GM21360 (cell line): ENCODE data around the gene CDC42.

Source experiments
- ATAC-seq: cut with Tn5 transposase; IDR thresholded peaks from one replicate; pipeline ENCODE4 v1.9.1; 2021; ENCODE audit warnings: mild to moderate bottlenecking, moderate library complexity; ENCODE audit not compliant: unreplicated experiment

Gene CDC42

GRCh38 chr1:22124592-22125229 lies 72.2 kb downstream of the CDC42 start:
- ATAC-seq: no peak

DNA sequence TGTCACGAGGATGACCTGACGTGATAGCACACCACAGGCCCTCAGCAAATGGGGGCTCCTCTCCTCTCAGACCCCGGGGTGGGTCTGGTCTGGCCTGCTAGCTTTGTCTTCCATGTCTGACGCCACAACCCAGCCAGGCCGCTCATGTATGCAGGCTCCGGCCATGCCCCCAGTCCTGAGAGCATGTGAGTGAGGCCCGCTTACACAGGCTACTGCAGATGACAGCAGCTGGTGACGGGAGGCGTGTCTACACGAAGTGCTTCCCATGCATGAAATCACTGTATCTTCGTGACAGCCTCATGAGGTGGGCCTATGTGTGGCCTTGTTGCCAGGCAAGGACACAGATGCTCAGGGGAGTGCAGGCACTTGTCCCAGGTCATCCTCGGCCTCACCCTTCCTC lies 74.0 kb downstream of the CDC42 start:
- no peak for ATAC-seq

GRCh38 chr1:22127248-22127647 lies 74.7 kb downstream of the CDC42 start:
- ATAC-seq: no peak

DNA sequence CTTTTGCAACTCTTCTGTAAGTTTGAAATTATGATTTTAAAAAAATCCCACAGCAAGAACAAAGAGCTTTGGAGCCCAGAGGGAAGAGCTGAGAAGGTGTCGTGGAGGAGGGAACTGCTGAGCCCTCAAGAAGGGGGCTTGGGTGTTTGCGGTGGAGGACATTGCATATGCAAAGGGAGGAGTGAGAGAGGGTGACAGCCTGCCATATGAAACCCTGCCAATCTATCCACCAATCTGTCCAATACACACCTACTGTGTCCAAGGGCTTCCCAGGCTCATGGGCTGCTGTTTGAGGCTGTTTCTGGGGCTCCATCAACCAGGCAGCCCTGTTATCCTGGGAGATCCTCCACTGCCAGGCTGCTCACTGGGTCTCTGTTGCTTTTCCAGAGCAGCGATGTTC lies 75.2 kb downstream of the CDC42 start:
- no peak for ATAC-seq

DNA sequence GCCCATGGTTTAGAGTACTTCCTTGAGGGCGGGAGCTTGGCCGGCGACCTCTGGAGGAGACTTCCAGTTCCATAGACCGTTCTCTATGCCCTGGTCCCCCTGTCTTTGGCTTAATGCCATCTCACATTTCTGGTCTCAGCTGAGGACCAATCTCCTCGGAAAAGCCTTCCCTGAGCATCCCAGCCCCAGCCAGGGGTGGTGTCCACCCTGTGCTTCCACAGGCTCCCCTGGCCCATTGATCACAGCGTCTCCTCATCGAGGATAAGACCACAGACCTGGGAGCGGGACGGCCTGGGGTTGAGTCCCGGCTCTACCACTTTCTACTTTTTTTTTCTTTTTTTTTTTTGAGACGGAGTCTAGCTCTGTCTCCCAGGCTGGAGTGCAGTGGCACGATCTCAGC lies 75.9 kb downstream of the CDC42 start:
- ATAC-seq: no peak

GRCh38 chr1:22129501-22130117 lies 77.1 kb downstream of the CDC42 start:
- no peak for ATAC-seq

GRCh38 chr1:22131062-22131461 lies 78.6 kb downstream of the CDC42 start:
- no peak for ATAC-seq

- ATAC-seq: no peak
These were observed 79.5 kb downstream of the CDC42 start for GRCh38 chr1:22131875-22132486.

DNA sequence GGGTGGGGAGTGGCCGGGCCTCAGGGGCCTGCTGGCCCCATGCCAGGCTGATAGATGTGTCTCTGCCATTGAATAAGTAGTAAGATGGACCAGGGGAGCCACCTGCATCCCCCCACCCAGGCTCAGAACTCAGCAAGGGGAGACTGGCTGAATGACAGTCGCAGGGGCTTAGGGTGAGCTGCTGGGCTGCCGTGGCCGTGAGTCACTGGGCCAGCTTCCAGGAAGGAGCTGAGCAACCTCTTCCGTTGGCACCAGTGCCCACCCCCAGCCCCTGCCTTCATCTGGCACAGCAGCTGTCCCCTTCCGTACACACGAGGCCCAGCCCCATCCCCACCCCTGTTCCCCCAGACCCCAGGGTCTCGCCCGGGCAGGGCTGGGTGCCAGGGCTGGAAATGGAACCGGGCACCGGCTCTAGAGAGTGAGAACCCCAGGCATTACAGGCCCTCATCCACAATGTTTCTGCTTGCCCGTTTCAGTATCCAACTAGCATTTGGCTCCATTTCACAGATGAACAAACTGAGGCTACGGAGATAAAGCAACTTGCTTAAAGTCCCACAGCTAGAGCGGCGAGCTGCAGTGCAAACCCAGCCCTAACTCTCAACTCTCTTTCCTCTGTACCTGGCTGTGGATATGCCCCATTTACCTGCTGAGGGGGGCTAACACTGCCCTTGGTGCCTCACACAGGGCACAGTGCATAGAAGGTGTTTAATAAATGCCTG lies 80.2 kb downstream of the CDC42 start:
- no peak for ATAC-seq

DNA sequence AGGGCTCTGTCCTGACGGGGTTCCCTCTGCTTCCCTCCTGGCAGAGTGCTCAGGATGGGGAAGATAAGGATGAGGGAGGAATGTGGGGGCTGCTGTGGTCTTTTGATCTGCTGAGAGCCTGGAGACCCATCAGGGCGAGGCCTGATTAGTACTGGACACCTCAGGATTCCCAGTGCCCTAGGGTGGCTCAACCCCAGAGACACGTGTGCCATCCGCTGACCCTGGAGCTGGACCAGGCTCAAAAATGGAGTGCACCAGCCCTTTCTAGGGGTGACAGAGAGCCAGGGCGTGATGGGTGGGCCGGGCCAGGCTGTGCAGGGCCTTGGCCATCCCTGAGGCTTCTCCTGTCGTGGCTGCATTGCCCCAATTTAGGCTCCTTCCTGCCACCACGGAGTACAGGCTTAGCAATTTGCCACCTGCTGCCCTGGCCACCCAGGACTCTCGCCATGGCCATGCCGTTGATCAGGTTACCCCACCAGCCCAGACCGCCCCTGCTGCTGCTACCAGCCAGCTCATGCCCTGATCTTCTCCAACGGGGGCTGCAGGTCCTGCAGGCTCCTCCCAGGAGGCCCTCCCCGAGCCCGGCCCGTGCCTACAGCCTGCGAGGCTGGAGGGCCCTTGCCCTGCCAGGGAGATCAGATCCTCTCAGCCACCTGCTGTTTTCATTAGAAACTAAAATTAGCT lies 80.9 kb downstream of the CDC42 start:
- ATAC-seq: no peak

GRCh38 chr1:22133931-22134324 lies 81.4 kb downstream of the CDC42 start:
- no peak for ATAC-seq

DNA sequence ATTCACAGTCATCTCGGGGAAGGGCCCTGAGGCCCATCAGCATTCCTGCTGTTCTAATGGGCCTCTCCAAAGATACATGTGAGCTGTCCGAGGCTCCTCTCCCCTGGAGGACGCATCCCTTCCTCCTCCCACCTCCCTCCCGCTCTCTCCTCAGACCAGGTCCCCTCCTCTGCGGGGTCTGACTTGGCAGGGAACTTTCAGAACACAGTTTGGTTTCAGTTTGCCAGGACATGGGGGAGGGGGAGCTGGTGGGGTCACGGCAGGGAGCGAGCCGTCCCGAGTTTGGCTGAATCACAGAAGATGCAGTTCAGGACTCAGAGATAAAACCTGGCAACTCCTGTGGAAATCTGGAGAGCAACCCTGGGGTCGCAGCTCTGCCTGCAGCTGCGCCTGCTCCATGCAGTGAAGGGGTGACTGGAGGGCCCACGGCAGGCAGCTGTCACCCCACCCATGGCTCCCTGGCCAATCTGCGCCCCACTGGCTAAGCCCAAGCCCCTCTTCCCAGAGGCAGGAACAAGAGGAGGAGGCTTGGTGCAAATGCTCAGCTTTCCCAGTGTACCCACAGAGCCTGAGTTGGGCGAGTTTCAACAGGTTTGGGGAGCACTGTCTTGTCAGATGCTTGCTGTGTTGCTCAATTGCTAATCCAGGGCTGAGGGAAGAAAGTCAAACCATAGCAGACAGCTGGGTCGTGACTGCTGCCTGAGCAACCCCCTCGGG lies 84.7 kb downstream of the CDC42 start:
- no peak for ATAC-seq

DNA sequence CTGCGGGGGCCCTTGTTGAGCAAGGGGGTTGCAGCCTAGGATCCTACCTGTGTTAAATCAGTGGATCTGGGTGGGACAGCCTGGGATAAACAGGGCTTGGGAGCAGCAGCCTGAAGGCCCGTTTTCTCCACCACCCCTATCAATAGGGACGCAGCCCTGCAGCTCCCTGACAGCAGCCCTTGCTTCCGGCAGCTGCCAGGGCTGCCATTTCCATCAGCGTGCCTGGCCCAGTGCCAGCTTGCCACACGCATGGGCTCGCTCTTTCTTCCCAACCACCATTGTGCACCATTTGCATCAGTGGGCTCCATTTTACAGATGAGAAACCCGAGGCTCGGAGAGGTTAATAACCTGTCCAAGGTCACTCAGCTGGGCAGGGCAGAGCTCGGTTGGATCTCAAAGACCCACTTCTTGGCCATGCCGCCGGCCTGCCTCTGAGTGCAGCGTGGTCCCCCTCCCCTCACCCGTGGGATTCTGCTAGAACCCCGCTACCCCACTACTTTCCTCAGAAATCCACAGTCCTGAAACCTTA lies 86.6 kb downstream of the CDC42 start:
- ATAC-seq: no peak

- ATAC-seq: no peak
These were observed 87.3 kb downstream of the CDC42 start for GRCh38 chr1:22139817-22140216.
